ENCODE measurements around the gene EMCN. TPM values are rescaled to one million over a fixed set of nuclear protein-coding genes. Genes with fewer than 3 reads are reported as not detected.

EMCN gene
- total and polyA plus RNA-seq, 10 donors = 0.50 to 4.4 (median 3.0) TPM

DNA sequence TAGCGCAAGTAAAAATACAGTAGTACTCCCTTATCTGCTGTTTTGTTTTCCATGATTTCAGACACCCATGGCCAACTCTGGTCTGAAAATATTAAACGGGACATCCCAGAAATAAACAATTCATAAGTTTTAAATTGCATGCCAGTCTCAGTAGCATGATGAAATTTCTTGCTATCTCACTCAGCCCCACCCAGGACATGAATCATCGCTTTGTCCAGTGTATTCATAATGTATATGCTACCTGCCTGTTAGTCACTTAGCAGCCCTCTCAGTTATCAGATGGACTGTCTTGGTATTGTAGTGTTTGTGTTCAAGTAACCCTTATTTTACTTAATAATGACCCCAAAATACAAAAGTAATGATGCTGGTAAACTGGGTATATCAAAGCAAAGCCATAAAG, 169.3 kb downstream of the EMCN start:
- Histone ChIP-seq H3K4me3 (no peak overlapping the region), H3K27me3 (replicated peaks in 1 of 7) (no peaks in the 10 kb centered on the region), H3K4me1 (no peaks in the 10 kb centered on the region), H3K36me3 (no peaks in the 10 kb centered on the region), H3K27ac (no peak overlapping the region), H3K9me3 (peaks cover 0 to 7% (median 0%) of the 10 kb centered on the region in 8 donors)
- intact Hi-C loops (cut with DNase I; ENCODE audit: low total_unique reads) = no loop called here
- 77 to 94% (median 91%) methylated on average over 3 of the region's 3 CpGs for WGBS, 5 donors
- DNase-seq = no peak
- TF ChIP-seq POLR2A (IDR thresholded peaks at IDR 0.05) (no peak), CTCF (IDR thresholded peaks at IDR 0.05 in 8 of 11, conservative IDR thresholded peaks at IDR 0.05 in 3 of 11) (no peak), POLR2AphosphoS5 (IDR thresholded peaks at IDR 0.05) (no peak)

DNA sequence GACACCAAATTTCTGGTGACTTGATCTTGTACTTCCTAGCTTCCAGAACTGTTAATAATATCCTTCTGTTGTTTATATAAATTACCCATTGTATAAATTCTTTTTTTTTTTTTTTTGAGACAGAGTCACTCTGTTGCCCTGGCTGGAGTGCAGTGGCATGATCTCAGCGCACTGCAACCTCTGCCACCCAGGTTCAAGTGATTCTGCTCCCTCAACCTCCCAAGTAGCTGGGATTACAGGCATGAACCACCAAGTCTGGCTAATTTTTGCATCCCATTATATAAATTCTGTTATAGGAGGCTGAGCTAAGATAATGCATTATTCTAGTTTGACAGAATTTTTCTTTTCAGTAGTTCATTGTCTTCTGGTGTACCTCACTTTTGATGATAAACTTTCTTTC, 170.6 kb downstream of the EMCN start:
- Histone ChIP-seq H3K4me1 (no peaks in the 10 kb centered on the region), H3K4me3 (no peak overlapping the region), H3K9me3 (peaks cover 0 to 6% (median 0%) of the 10 kb centered on the region in 8 donors), H3K36me3 (no peaks in the 10 kb centered on the region), H3K27me3 (replicated peaks in 1 of 7) (no peaks in the 10 kb centered on the region), H3K27ac (no peak overlapping the region)
- intact Hi-C loops (cut with DNase I; ENCODE audit: low total_unique reads) = no loop called here
- WGBS, 5 donors = 88 to 96% (median 96%) methylated on average over 1 of the region's 1 CpG
- no peak for DNase-seq
- TF ChIP-seq POLR2A (IDR thresholded peaks at IDR 0.05) (no peak), CTCF (IDR thresholded peaks at IDR 0.05 in 8 of 11, conservative IDR thresholded peaks at IDR 0.05 in 3 of 11) (no peak), POLR2AphosphoS5 (IDR thresholded peaks at IDR 0.05) (no peak)

DNA sequence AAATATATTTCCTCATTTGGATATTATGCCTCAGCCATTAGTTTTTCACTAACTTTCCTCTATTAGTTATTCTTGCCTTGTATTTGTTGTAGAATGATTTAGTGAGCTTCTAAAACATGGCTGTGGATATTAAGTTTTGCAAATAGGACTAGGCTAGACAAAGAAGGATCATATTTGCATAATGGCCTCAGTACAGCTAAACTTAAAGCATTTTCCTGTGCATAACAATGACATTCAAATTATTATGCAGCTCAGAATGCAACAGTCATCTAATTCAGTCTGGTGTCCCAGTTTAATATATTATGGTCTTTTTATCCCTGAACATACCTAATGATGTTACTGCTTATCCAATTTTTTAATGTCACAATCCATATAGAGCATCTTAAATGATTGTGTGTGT, 172.2 kb downstream of the EMCN start:
- Histone ChIP-seq H3K27me3 (replicated peaks in 1 of 7) (no peaks in the 10 kb centered on the region), H3K4me1 (no peaks in the 10 kb centered on the region), H3K36me3 (no peaks in the 10 kb centered on the region), H3K27ac (no peak overlapping the region), H3K9me3 (no peaks in the 10 kb centered on the region), H3K4me3 (no peak overlapping the region)
- DNase-seq = no peak
- intact Hi-C loops (cut with DNase I; ENCODE audit: low total_unique reads) = no loop called here
- no peak for TF ChIP-seq CTCF (IDR thresholded peaks at IDR 0.05 in 8 of 11, conservative IDR thresholded peaks at IDR 0.05 in 3 of 11)
- no peak for TF ChIP-seq POLR2A (IDR thresholded peaks at IDR 0.05)

All from spleen (tissue), 11 donors.